ENCODE results near the gene TMEM140. TPM values are rescaled to one million over a fixed set of nuclear protein-coding genes. Genes with fewer than 3 reads are reported as not detected.

TMEM140 gene
- total RNA-seq, 1 experiment from 2014 or later: 3.2 TPM

- no peak overlapping the region for H3K27ac ChIP-seq (ENCODE audit: low read length)
- no TSS peak for BruUV-seq (replicated peaks)
- intact Hi-C loops (cut with micrococcal nuclease; ENCODE audit: unreplicated experiment): loop anchor here (10.0 kb wide), 1 partner anchor 55 kb away; the partner anchor contains the start of gene STRA8
These were observed 31.6 kb downstream of the TMEM140 start for GRCh38 chr7:135179321-135179925.

DNA sequence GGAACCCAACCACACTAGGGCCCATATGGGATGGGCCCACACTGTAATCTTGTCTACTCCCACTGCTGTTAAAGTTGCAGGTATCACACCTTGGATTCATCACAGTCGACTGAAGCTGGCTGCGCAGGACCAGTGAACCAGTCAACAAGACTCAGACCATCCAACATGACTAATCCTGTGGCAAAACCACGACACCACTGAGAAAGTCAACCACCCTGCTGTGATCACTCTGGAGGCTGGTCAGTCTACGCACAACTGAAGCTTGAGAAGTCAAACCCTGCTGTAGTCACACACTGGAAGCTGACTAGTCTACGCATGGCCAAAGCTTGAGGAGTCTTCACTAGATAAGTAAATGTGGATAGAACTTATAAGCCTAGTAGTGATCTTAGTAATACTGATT lies 32.2 kb downstream of the TMEM140 start:
- ATAC-seq (no peak), DNase-seq (ENCODE audit: low read depth, low spot score) (no peak)
- BruUV-seq (replicated peaks): no TSS peak
- Histone ChIP-seq H3K27me3 (ENCODE audit: control insufficient read depth, insufficient read depth, low read length) (no peaks in the 10 kb centered on the region), H3K9me3 (ENCODE audit: control insufficient read depth, insufficient read depth, low read depth, low read length) (peaks cover 17% of the 10 kb centered on the region; the same call in 1 of the 2 replicates), H3K36me3 (ENCODE audit: control insufficient read depth, insufficient read depth, low read length) (no peaks in the 10 kb centered on the region), H3K4me1 (ENCODE audit: control insufficient read depth, insufficient read depth, low read length) (no peaks in the 10 kb centered on the region), H3K27ac (ENCODE audit: low read length) (no peak overlapping the region), H3K4me3 (ENCODE audit: low read depth in 2 of 2, low read length in 2 of 2) (no peak overlapping the region)
- TF ChIP-seq POLR2AphosphoS5 (IDR thresholded peaks at IDR 0.05; ENCODE audit: low read depth, low read length) (no peak), SIN3A (IDR thresholded peaks at IDR 0.05; ENCODE audit: borderline replicate concordance, insufficient read depth, low read depth, low read length) (no peak), TCF7L2 (IDR thresholded peaks at IDR 0.05; ENCODE audit: low read depth, low read length) (no peak), REST (IDR thresholded peaks at IDR 0.05; ENCODE audit: insufficient read depth in 1 of 2, low read depth in 2 of 2, low read length in 1 of 2) (no peak)
- TF ChIP-seq, protein P1, sequence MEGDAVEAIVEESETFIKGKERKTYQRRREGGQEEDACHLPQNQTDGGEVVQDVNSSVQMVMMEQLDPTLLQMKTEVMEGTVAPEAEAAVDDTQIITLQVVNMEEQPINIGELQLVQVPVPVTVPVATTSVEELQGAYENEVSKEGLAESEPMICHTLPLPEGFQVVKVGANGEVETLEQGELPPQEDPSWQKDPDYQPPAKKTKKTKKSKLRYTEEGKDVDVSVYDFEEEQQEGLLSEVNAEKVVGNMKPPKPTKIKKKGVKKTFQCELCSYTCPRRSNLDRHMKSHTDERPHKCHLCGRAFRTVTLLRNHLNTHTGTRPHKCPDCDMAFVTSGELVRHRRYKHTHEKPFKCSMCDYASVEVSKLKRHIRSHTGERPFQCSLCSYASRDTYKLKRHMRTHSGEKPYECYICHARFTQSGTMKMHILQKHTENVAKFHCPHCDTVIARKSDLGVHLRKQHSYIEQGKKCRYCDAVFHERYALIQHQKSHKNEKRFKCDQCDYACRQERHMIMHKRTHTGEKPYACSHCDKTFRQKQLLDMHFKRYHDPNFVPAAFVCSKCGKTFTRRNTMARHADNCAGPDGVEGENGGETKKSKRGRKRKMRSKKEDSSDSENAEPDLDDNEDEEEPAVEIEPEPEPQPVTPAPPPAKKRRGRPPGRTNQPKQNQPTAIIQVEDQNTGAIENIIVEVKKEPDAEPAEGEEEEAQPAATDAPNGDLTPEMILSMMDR (IDR thresholded peaks at IDR 0.05): no peak
- ChIA-PET CTCF (no interaction called here), POLR2A (interaction anchor here (0.5 kb wide), 1 partner anchor 671 kb away, joined by 4 read pairs; no protein-coding TSS in a partner anchor)
- intact Hi-C loops (cut with micrococcal nuclease; ENCODE audit: unreplicated experiment): no loop called here
- in situ Hi-C loops (cut with HindIII; ENCODE audit: low pct_unique_long_range_greater_than_20kb, low sequenced_read_pairs): no loop called here

More at GRCh38 chr7:135179321-135179925, 31.6 kb downstream of the TMEM140 start:
- Histone ChIP-seq H3K9me3 (ENCODE audit: control insufficient read depth, insufficient read depth, low read depth, low read length) (peaks cover 17% of the 10 kb centered on the region; the same call in 1 of the 2 replicates), H3K4me1 (ENCODE audit: control insufficient read depth, insufficient read depth, low read length) (no peaks in the 10 kb centered on the region), H3K36me3 (ENCODE audit: control insufficient read depth, insufficient read depth, low read length) (no peaks in the 10 kb centered on the region), H3K4me3 (ENCODE audit: low read depth in 2 of 2, low read length in 2 of 2) (no peak overlapping the region), H3K27me3 (ENCODE audit: control insufficient read depth, insufficient read depth, low read length) (no peaks in the 10 kb centered on the region)
- TF ChIP-seq TCF7L2 (IDR thresholded peaks at IDR 0.05; ENCODE audit: low read depth, low read length): no peak
- TF ChIP-seq REST (IDR thresholded peaks at IDR 0.05; ENCODE audit: insufficient read depth in 1 of 2, low read depth in 2 of 2, low read length in 1 of 2): no peak
- TF ChIP-seq POLR2AphosphoS5 (IDR thresholded peaks at IDR 0.05; ENCODE audit: low read depth, low read length): no peak
- TF ChIP-seq, protein P1 (IDR thresholded peaks at IDR 0.05): no peak
- no peak for TF ChIP-seq SIN3A (IDR thresholded peaks at IDR 0.05; ENCODE audit: borderline replicate concordance, insufficient read depth, low read depth, low read length)
- CTCF ChIA-PET: no interaction called here
- POLR2A ChIA-PET: interaction anchor here (0.5 kb wide), 1 partner anchor 672 kb away, joined by 4 read pairs; no protein-coding TSS in a partner anchor
- DNase-seq (ENCODE audit: low read depth, low spot score): no peak
- no peak for ATAC-seq
- in situ Hi-C loops (cut with HindIII; ENCODE audit: low pct_unique_long_range_greater_than_20kb, low sequenced_read_pairs): no loop called here

All from Panc1 (cell line).